ENCODE measurements around the gene MUSTN1.

Gene MUSTN1

DNA sequence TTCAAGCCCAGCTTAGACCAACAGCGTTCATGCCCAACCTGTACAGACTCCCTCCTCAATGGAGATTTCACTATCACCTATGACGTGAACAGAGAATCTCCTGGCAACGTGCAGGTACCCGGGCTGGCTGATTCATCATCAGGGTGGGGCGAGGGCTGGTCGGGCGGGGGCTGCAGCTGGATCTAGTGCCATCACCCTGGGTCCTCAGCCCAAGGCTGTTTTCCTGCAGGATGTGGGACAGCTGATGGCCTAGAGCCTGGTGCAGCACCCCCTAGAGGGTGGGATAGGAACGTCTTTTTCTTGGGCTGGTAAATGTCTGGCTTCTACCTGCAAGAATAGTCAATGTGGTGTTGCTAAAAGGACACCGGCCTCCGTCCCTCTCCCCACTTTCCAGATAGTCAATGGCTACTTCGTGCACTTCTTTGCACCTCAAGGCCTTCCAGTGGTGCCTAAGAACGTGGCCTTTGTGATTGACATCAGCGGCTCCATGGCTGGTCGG, 35.8 kb downstream of the MUSTN1 start:
- DNase-seq = no peak

DNA sequence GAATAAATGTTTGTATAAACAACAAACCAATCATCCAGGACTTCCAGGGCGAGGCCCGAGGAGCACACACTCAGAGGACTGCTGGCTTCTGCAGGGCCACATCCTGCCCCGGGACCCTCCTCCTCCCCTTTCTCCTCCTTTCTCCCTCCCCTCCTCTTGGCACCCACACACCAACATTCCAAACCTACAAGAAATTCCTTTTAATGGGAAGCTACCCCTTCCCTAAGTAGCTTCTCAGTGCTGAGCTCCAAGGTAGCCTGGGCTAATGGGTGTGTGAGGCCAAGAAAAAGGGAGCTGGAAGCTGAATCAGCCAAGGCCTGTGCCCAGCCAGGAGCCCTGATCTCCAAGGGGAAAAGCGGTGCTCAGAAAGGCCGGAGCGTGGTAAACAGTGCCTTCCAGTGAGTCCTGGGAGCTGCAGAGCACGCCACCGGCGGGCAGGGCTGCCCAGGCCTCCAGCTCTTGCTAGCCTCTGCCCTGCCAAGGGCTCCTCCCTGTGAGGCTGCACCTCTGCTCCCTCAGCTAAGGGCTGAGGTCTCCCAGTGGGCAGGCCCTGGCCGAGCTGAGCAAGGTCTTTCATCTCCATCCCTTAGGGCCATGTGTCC, 36.3 kb downstream of the MUSTN1 start:
- no peak for DNase-seq

DNA sequence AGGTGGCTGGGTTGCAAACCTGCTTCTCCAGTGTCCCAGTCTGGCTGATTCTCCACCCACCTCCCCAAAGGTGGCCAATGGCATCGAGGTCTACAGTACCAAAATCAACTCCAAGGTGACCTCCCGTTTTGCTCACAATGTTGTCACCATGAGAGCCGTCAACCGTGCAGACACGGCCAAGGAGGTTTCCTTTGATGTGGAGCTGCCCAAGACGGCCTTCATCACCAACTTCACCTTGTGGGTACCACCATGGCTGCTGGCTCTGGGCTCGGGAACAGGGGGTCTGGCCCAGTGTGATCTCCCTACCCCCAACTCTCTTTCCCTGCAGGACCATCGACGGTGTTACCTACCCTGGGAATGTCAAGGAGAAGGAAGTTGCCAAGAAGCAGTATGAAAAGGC, 38.4 kb downstream of the MUSTN1 start:
- no peak for DNase-seq

GRCh38 chr3:52795298-52795900, 39.4 kb downstream of the MUSTN1 start:
- DNase-seq = no peak

GRCh38 chr3:52794612-52795099, 40.2 kb downstream of the MUSTN1 start, which contains the start of gene ITIH3:
Gene ITIH3 (plus strand): TSS chr3:52794796. CDS start chr3:52794804, 8 bp downstream.
- DNase-seq = no peak

- DNase-seq = no peak
Observed at GRCh38 chr3:52793702-52794611, 40.9 kb downstream of the MUSTN1 start.

GRCh38 chr3:52792961-52793695, 41.7 kb downstream of the MUSTN1 start:
- no peak for DNase-seq

GRCh38 chr3:52792413-52792812, 42.4 kb downstream of the MUSTN1 start:
- no peak for DNase-seq

- no peak for DNase-seq
Observed at GRCh38 chr3:52791928-52792327, 42.9 kb downstream of the MUSTN1 start.

DNA sequence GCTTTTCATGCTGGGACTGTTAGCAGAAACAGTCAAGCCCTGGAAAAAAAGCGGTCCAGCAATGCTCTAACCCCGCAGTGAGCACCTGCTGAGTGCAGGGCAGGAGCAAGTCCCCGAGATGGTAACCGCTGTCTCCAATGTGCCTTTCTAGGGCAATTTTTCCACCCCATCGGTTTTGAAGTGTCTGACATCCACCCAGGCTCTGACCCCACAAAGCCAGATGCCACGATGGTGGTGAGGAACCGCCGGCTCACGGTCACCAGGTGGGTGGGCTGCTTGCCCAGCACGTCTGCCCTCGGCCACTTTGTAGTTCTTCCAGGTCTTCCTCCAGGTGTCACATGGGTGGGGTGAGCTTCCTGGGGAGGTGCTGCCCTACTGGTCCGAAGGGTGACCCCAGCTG, 43.5 kb downstream of the MUSTN1 start:
- DNase-seq = no peak

- DNase-seq = no peak
Observed at GRCh38 chr3:52790741-52791140, 44.1 kb downstream of the MUSTN1 start.

DNA sequence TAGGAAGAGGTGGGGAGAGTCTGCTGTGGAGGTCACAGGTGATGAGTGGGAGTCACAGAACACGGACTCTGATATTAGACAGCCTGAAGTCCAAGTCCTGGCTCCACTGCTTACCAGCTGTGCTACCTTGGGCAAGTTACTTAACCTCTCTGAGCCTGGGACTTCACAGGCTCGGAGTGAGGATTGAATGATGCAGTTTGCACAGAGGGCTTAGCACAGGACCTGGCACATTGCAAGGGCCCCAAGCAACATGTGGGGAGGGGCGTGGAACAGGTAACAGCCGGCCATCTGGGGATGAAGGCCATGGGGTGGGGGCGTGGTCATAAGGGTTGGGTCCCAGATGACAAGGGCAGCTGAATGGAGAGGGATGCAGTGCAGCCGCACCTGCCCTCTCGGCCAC, 44.5 kb downstream of the MUSTN1 start:
- no peak for DNase-seq

GRCh38 chr3:52789746-52790040, 45.1 kb downstream of the MUSTN1 start:
- DNase-seq = no peak

DNA sequence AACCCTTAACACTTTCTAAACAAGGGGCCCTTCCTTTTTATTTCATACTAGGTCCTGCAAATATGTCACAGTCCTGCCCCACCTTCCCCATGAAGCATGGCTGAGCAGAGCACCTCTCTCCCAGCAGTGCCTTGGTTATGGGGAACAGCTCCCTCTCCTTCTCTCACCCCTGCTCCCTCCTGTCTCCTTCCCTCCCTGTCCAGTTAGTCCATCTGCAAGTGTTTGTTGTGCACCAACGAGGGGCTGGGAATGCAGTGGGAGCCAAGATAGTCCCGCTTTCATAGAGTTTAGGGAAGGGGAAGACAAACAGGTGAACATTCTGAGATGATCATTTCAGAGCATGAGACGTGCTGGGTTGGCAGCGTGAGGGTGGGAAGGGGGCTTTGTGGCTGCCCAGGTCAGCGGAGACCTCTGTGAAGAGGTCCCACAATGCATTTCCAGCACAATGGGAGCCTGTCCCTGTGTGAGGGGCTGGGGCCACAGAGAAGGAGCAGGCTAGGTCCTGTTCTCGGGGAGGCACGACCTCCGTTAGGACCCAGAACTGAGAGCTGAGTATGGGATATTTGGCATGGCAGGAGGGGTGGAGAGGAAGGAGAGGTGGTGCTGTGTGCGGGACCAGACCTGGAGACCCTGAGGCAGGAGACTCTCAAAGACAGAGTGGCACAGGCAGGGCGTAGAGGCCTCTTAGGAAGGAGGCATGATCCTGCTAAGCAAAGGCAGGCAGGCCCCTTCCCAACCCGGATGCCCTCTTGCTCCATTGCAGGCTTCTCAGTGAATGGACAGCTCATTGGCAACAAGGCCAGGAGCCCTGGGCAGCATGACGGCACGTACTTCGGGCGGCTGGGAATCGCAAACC, 45.7 kb downstream of the MUSTN1 start:
- no peak for DNase-seq

DNA sequence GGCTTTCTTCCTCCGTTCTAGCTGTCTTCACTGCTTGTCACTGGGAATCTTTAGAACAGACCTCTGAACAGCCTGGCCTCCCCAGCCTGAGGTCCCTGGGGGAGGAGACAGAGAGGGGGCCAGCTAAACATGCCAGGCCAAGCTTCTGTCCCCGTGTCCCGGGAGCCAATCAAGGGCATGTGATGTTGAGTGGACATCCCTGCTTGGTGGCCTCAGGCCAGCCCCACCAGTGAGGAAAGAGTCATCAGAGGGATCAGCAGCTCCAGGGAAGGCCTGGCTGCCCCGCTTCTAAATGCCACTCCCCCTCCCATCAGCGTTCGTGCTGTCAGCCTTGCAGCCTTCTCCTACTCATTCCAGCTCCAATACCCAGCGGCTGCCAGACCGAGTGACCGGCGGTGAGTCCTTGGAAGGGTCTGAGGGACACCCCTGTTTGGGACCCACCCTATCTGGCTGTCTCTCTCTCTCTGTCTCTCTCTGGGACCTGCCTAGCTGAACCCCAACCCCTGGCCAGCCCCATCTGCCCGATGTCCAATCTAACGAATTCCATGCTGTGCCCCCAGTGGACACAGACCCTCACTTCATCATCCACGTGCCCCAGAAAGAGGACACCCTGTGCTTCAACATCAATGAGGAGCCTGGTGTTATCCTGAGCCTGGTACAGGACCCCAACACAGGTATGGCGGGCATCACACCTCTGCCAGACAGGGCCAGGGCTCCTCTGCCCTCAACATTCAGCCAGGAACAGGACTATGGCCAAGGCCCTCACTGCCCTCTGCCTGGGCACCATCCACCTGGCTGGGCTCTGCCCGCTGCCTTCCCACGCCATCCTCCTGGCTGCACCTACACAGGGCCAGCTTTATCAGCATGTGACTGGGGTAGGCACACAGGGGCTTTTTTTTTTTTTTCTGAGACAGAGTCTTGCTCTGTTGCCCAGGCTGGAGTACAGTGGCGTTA, 46.9 kb downstream of the MUSTN1 start:
- DNase-seq = no peak

GRCh38 chr3:52787246-52787645, 47.6 kb downstream of the MUSTN1 start:
- no peak for DNase-seq

- no peak for DNase-seq
Observed at GRCh38 chr3:52786330-52787215, 48.2 kb downstream of the MUSTN1 start.

DNA sequence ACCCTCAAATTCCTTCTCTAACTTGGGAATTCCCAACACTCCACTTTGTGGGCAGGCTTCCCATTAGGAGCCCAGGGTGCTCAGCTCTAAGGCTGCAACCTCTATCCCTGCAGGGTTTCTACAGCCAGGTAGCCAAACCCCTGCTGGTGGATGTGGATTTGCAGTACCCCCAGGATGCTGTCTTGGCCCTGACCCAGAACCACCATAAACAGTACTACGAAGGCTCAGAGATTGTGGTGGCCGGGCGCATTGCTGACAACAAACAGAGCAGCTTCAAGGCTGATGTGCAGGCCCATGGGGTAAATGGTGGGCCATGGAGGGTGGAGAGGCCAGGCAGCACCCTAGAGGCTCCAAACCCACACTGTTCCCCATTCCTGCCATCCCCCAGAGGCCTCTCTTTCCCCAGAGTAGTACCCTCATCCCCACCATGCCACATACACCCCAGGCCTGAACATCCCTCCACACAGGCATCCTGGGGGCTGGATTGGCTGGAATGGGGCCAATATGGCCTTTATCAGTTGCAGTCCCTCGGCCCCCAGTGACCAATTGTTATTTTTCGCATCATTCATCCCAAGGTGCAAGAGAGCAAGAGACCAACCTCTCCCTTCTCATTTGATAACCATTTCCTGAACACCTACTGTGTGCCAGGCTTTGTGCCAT, 49.8 kb downstream of the MUSTN1 start:
- no peak for DNase-seq

- no peak for DNase-seq
Observed at GRCh38 chr3:52784021-52784621, 50.7 kb downstream of the MUSTN1 start.

Measured in kidney glomerular epithelial cell (primary cell).